H1 (cell line): ENCODE results near the gene ANKS1B. TPM values are rescaled to one million over a fixed set of nuclear protein-coding genes. Genes with fewer than 3 reads are reported as not detected.

ENCODE experiments used
- ATF3 ChIP-seq: IDR thresholded peaks from 2 replicates; pipeline ENCODE4 v1.6.1; 2011; ENCODE audit warnings: low read depth, mild to moderate bottlenecking, low read length; ENCODE audit not compliant: insufficient read depth
- CHD2 ChIP-seq: IDR thresholded peaks from 2 replicates; pipeline ENCODE4 v1.6.1; 2012; ENCODE audit warnings: low read length, improper control_type of control experiment
- KDM4A ChIP-seq: IDR thresholded peaks from one replicate; pipeline ENCODE4 v1.7.1; 2012; ENCODE audit warnings: low read depth, mild to moderate bottlenecking, moderate library complexity, low read length, inconsistent platforms; ENCODE audit not compliant: severe bottlenecking
- POU5F1 ChIP-seq: IDR thresholded peaks from 2 replicates; pipeline ENCODE4 v1.6.1; 2011; ENCODE audit warnings: low read depth, mild to moderate bottlenecking, low read length, moderate library complexity
- SIRT6 ChIP-seq: IDR thresholded peaks from one replicate; pipeline ENCODE4 v1.7.1; 2012; ENCODE audit warnings: low read length, inconsistent platforms
- polyA plus RNA-seq, 7 experiments: library from polyadenylated mRNA; depleted of rRNA in 3 of 7; stranded (reverse) in 5 of 7; unstranded in 2 of 7; fragments of >200 nt in 5 of 7; fragments of 200-250 nt in 2 of 7; gene quantifications; 1 replicate in 5 of 7; 2 replicates in 1 of 7; 4 replicates in 1 of 7; pipeline versions ENCODE4 v1.2.1 to v1.2.3, GENCODE V29; 2011 to 2013; ENCODE audit warnings: missing spikeins in 2 of 7, mixed read lengths in 2 of 7
- total RNA-seq: library from RNA; stranded (reverse); fragmentation: NEBNext Ultra II Directional; extraction: Animal tissue kit (Norgen Biotek cat#: 25700); gene quantifications from 2 replicates; pipeline ENCODE4 v1.2.1, GENCODE V29; 2021
- TF ChIP-seq, protein P1 (sequence below): IDR thresholded peaks from 2 replicates; pipeline ENCODE4 v1.6.1; 2011; ENCODE audit warnings: low read length, improper control_type of control experiment

The ANKS1B gene
- total and polyA plus RNA-seq, 2 of the 8 experiments (the other 6 are each of a cell fraction or from before 2014, with no cell fraction given), result 2.7 to 6.1 TPM

DNA sequence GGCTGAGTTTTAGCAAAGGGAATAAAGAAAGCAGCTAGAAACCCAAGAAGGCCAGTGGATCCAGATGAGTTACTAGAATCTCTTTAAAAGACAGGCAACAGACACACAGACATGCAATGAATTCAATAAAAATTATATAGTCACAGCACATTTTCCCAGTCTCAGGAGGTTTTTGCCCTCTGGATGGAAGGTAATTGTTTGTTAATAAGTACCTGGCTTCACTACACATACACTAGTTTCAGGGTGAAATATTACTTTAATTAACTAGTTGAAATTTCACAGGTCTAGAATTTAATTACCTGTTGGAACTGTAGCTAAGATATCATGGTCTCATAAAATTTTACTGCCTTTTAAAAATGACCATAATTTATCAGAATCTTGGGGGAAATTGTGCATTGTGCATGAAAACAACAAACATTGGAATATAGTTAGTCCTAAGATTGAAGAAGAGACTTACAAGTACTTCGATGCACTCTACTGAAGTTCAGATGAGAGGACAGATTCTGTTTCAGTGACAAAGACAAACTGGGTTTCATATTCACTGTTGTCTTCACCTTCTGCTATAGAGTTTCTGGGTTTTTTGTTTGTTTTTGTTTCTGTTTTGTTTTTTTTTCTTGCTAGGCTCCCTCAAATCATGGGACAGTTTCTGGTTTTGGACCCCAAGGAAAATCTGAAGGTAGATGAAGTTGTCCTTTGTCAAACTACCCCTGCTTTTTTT lies 614.2 kb downstream of the ANKS1B start (continued):
- TF ChIP-seq ATF3 (no peak), CHD2 (no peak), SIRT6 (no peak), POU5F1 (no peak), KDM4A (no peak)
- TF ChIP-seq, protein P1, sequence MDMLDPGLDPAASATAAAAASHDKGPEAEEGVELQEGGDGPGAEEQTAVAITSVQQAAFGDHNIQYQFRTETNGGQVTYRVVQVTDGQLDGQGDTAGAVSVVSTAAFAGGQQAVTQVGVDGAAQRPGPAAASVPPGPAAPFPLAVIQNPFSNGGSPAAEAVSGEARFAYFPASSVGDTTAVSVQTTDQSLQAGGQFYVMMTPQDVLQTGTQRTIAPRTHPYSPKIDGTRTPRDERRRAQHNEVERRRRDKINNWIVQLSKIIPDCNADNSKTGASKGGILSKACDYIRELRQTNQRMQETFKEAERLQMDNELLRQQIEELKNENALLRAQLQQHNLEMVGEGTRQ, result no peak
